ENCODE data around the gene RANBP10. TPM values are rescaled to one million over a fixed set of nuclear protein-coding genes. Genes with fewer than 3 reads are reported as not detected.

The RANBP10 gene
- total RNA-seq, 2 experiments from 2014 or later: 23.2 to 24.3 TPM

DNA sequence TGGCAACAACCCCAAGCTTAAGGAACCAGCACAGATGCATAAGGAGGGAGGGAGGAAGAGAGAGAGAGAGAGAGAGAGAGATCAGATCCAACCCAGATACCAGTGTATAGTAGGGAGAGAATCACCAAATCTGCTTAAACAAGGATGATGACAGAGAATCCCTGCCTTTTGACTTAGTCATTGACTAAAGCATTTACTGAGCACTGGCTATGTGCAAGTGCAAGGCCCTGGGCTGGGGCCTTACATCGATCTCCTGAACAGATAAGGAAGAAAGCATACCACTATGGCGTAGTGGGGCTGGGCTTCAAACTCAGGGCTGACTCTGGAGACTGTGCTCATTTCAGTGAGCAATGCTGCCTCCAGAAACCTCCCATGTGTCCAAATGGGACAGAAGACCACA is 16.2 kb upstream of the RANBP10 start:
- no peak for DNase-seq
- no peaks in the 10 kb centered on the region for H3K27me3 Mint-ChIP-seq
- H3K36me3 Mint-ChIP-seq (ENCODE audit: low read depth): no peaks in the 10 kb centered on the region
- POLR2A ChIA-PET: no interaction called here
- no peak overlapping the region for H3K27ac Mint-ChIP-seq
- H3K4me3 Mint-ChIP-seq: no peak overlapping the region
- CTCF ChIA-PET: no interaction called here
- H3K9me3 Mint-ChIP-seq: no peaks in the 10 kb centered on the region
- no peaks in the 10 kb centered on the region for H3K4me1 Mint-ChIP-seq

DNA sequence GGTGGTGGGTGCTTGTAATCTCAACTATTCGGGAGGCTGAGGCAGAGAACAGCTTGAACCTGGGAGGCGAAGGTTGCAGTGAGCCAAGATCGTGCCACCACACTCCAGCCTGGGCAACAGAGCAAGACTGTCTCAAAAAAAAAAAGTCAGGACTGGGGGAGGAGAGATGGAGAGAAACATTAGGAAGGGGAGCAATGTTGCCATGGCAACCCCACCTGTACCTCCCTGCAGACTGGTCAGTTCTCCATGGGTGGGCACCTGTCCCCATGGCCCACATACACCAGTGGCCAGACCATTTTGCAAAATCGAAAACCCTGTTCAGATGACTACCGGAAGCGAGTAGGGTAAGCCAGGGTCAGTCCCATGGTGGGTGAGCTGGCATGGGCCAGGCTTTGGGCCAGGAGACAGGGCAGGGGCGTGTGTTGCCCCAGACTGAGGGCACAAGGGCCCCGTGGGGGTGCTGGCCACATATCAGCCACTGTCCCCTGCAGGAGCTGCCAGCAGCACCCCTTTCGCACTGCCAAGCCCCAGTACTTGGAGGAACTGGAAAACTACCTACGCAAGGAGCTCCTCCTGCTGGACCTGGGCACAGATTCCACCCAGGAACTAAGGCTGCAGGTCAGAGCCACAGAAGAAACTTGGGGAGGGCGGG is 14.4 kb upstream of the RANBP10 start:
- CTCF ChIA-PET: interaction anchor here (0.7 to 2.0 kb wide), 2 partner anchors 13 to 35 kb away, joined by 3 to 13 read pairs; no protein-coding TSS in a partner anchor
- POLR2A ChIA-PET: no interaction called here
- peaks cover 6% of the 10 kb centered on the region for H3K4me1 Mint-ChIP-seq
- H3K4me3 Mint-ChIP-seq: no peak overlapping the region
- no peak overlapping the region for H3K27ac Mint-ChIP-seq
- H3K9me3 Mint-ChIP-seq: no peaks in the 10 kb centered on the region
- no peak for DNase-seq
- H3K27me3 Mint-ChIP-seq: no peaks in the 10 kb centered on the region
- H3K36me3 Mint-ChIP-seq (ENCODE audit: low read depth): no peaks in the 10 kb centered on the region

GRCh38 chr16:67814567-67814966 is 8.2 kb upstream of the RANBP10 start:
- Mint-ChIP-seq H3K36me3 (ENCODE audit: low read depth) (no peaks in the 10 kb centered on the region), H3K27me3 (peaks cover 4% of the 10 kb centered on the region), H3K27ac (no peak overlapping the region), H3K4me3 (no peak overlapping the region), H3K9me3 (no peaks in the 10 kb centered on the region), H3K4me1 (peaks cover 6% of the 10 kb centered on the region)
- ChIA-PET POLR2A (no interaction called here), CTCF (interaction anchor here (0.8 to 3.4 kb wide), 9 partner anchors 10 to 226 kb away, joined by 3 to 46 read pairs (median 6); no protein-coding TSS in a partner anchor)
- DNase-seq: no peak

GRCh38 chr16:67811899-67812298 is 5.5 kb upstream of the RANBP10 start:
- no peak for DNase-seq
- Mint-ChIP-seq H3K4me3 (no peak overlapping the region), H3K4me1 (peaks cover 12% of the 10 kb centered on the region), H3K27me3 (peaks cover 4% of the 10 kb centered on the region), H3K9me3 (no peaks in the 10 kb centered on the region), H3K36me3 (ENCODE audit: low read depth) (no peaks in the 10 kb centered on the region), H3K27ac (no peak overlapping the region)
- ChIA-PET CTCF (interaction anchor here (2.0 kb wide), 1 partner anchor 11 kb away, joined by 6 read pairs; no protein-coding TSS in a partner anchor), POLR2A (no interaction called here)

DNA sequence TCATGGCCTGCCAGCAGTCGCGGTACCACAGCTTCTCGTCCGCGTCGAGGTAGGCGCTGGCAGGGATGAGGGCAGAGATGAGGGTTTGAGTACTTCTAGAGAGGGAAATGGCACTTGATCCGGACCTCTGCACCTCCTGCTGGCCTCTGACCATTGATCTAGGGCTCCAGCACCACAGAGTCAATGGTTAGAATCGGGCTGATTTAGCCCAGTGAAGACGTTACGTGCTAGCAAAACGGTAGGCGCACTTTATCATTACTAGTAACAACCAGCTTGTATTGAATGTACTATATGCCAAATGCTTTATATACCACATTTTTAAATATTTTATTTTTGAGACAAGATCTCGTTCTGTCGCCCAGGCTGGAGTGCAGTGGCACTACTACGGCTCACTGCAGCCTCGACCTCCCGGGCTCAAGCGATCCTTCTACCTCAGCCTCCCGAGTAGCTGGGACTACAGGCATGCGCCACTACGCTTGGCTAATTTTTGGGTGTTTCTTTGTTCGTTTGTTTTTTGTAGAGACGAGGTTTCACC is 855 bp upstream of the RANBP10 start:
- POLR2A ChIA-PET: interaction anchor here (0.8 to 2.2 kb wide), 19 partner anchors 9 to 504 kb away, joined by 3 to 15 read pairs (median 4); partner anchors contain the start of genes ATP6V0D1, CENPT, GFOD2 and NFATC3
- H3K27me3 Mint-ChIP-seq: peaks cover 4% of the 10 kb centered on the region
- CTCF ChIA-PET: interaction anchor here (0.7 to 2.7 kb wide), 22 partner anchors 9 to 326 kb away, joined by 3 to 75 read pairs (median 4); partner anchors contain the start of genes ACD, ATP6V0D1, GFOD2 and PSMB10
- no peak for DNase-seq
- peak overlapping the region; percentile 90 for H3K4me3 Mint-ChIP-seq
- peaks cover 34% of the 10 kb centered on the region for H3K4me1 Mint-ChIP-seq
- H3K9me3 Mint-ChIP-seq: no peaks in the 10 kb centered on the region
- H3K36me3 Mint-ChIP-seq (ENCODE audit: low read depth): peaks cover 29% of the 10 kb centered on the region
- H3K27ac Mint-ChIP-seq: peak overlapping the region; percentile 86

DNA sequence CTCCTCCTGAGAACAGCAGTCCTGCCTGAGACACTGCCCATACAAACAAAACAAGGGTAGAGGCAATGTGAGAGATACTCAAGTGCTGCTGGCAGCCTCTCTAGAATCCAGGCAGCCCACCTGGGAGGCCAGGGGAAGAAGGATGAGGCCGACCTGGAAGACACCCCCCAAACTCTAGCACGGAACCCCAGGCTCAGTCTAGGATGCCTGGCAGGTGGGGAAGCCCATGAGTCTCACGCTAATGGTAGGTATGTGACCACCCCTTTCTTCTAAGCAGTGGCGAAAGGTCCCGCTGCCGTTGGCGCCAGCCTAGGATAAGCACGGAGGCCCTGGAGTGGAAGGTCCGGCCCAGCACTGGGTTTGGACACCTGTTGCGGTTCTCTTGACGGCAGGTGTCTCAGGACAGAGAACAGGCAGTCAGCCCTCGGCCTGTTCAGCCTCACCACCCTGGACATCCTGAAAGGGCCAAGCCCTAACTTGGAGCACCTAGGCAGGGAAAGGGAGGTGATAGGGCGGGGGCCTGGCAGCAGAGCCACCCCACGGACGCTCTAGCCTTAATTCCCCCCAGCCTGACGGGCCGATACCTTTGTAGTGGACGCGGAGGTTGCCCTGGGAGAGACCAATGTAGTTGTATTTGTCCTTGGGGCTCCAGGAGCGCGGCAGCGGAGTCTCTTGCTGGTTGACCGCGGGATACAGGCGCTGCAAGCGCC is 487 bp downstream of the RANBP10 start:
- Mint-ChIP-seq H3K36me3 (ENCODE audit: low read depth) (peaks cover 42% of the 10 kb centered on the region), H3K9me3 (no peaks in the 10 kb centered on the region), H3K27me3 (no peaks in the 10 kb centered on the region), H3K4me1 (peaks cover 48% of the 10 kb centered on the region), H3K27ac (peak overlapping the region; percentile 77), H3K4me3 (peak overlapping the region; percentile 90)
- CTCF ChIA-PET: interaction anchor here (0.5 to 2.7 kb wide), 22 partner anchors 9 to 285 kb away, joined by 3 to 75 read pairs (median 4); partner anchors contain the start of genes ACD, GFOD2 and PSMB10
- POLR2A ChIA-PET: interaction anchor here (1.0 to 2.2 kb wide), 13 partner anchors 10 to 505 kb away, joined by 3 to 15 read pairs (median 5); partner anchors contain the start of genes CENPT, GFOD2, NFATC3 and NUTF2
- DNase-seq: peak; percentile 26

- H3K9me3 Mint-ChIP-seq: no peaks in the 10 kb centered on the region
- CTCF ChIA-PET: interaction anchor here (1.1 to 5.7 kb wide), 2 partner anchors 11 to 133 kb away, joined by 3 to 46 read pairs; no protein-coding TSS in a partner anchor
- POLR2A ChIA-PET: no interaction called here
- peaks cover 56% of the 10 kb centered on the region for H3K4me1 Mint-ChIP-seq
- peak overlapping the region; percentile 90 for H3K4me3 Mint-ChIP-seq
- H3K36me3 Mint-ChIP-seq (ENCODE audit: low read depth): peaks cover 49% of the 10 kb centered on the region
- H3K27ac Mint-ChIP-seq: peak overlapping the region; percentile 77
- no peaks in the 10 kb centered on the region for H3K27me3 Mint-ChIP-seq
- no peak for DNase-seq
Measured at GRCh38 chr16:67804853-67805542, 1.4 kb downstream of the RANBP10 start.

DNA sequence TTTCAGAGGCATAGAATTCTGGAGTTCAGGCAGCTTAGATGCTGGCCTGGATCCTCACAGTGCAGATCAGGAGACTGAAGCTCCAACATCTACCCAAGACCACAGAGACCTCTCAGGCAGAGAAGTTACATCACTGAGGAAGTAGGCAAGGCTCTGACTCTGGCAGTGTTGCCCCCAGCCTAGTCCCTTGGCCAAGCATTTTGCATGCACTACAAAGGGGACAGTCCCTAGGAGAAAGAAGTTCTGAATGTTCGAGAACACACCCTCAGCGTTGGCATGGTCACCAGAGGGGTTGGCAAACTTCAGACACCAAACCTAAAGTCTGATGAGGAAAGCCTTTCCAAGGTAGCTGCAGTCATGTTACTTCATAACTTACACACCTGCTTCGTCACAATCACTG is 2.5 kb downstream of the RANBP10 start:
- POLR2A ChIA-PET: no interaction called here
- peak overlapping the region; percentile 4 for H3K4me3 Mint-ChIP-seq
- H3K36me3 Mint-ChIP-seq (ENCODE audit: low read depth): peaks cover 53% of the 10 kb centered on the region
- no peak for DNase-seq
- peak overlapping the region; percentile 67 for H3K27ac Mint-ChIP-seq
- H3K4me1 Mint-ChIP-seq: peaks cover 60% of the 10 kb centered on the region
- H3K27me3 Mint-ChIP-seq: no peaks in the 10 kb centered on the region
- no peaks in the 10 kb centered on the region for H3K9me3 Mint-ChIP-seq
- CTCF ChIA-PET: interaction anchor here (0.7 to 5.7 kb wide), 3 partner anchors 12 to 1817 kb away, joined by 3 to 46 read pairs (median 4); no protein-coding TSS in a partner anchor

DNA sequence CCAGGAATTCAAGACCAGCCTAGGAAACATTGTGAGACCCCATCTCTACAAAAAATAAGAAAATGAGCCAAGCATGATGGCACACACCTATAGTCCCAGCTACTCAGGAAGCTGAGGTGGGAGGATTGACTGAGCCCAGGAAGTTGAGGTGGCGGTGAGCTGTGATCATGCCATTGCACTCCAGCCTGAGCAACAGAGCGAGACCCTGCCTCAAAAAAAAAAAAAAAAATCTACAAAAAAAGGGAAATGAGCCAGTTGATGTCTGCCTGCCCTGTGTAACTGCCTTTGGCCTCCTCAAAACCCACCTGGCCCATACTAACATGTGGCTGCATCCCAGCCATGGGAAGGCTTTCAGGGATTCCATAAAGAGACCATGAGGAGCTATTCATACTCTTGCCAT is 4.5 kb downstream of the RANBP10 start:
- no peaks in the 10 kb centered on the region for H3K9me3 Mint-ChIP-seq
- peaks cover 56% of the 10 kb centered on the region for H3K4me1 Mint-ChIP-seq
- peaks cover 62% of the 10 kb centered on the region for H3K36me3 Mint-ChIP-seq (ENCODE audit: low read depth)
- peak; percentile 65 for DNase-seq
- peak overlapping the region; percentile 13 for H3K4me3 Mint-ChIP-seq
- peak overlapping the region; percentile 79 for H3K27ac Mint-ChIP-seq
- ChIA-PET CTCF (interaction anchor here (0.8 to 5.7 kb wide), 4 partner anchors 11 to 280 kb away, joined by 3 to 46 read pairs (median 6); partner anchors contain the start of gene ACD), POLR2A (interaction anchor here (0.7 to 3.0 kb wide), 8 partner anchors 15 to 375 kb away, joined by 3 to 17 read pairs (median 4); partner anchors contain the start of genes CENPT, CTCF and GFOD2)
- H3K27me3 Mint-ChIP-seq: no peaks in the 10 kb centered on the region

DNA sequence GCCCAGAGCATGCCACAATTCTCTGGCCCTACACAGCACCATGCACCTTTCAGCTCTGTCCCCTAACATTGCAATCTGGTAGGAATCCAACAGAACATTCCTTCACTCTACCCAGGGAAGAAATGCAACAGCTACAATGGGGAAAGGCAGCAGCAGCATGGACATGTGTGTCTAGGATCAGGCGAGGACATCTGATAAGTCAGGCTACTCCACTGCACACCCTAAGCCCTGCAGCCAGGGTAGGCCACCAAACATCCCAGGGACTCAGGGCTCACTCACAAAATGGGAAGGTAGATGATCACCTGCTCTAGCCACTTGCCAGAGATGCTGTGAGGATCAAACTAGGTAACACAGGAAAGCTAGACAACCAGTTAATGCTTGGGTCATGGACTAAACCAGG is 5.1 kb downstream of the RANBP10 start:
- no peaks in the 10 kb centered on the region for H3K9me3 Mint-ChIP-seq
- peaks cover 56% of the 10 kb centered on the region for H3K4me1 Mint-ChIP-seq

DNA sequence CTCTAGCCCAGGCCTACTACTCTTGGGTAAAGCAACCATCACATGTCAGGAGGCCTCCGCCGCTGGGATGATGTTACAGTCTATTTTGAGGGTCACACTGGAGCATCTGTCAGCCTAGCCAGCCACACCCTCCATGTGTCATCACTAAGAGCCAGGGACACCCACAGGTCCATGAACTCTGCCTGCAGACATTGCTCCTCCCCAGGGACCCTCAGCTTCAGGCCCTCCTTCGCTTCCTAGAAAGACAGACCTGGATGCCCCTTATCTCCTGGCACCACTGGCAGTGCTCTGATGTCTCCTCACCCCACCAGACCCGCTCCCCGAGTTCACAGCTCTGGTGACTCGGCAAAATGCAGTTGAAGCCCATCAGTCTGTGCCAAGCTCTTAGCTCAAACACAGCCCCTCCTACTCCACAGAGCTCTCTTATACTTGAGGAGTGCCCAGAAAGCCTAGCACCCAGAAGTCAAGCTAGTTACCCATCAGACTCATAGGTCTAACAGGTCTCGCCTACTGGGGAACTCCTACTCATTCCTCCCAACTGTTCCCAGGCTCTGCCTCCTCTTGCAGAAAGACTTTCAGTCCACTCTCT is 5.9 kb downstream of the RANBP10 start:
- Mint-ChIP-seq H3K9me3 (no peaks in the 10 kb centered on the region), H3K27ac (peak overlapping the region; percentile 79), H3K27me3 (no peaks in the 10 kb centered on the region), H3K4me3 (no peak overlapping the region), H3K36me3 (ENCODE audit: low read depth) (peaks cover 67% of the 10 kb centered on the region), H3K4me1 (peaks cover 55% of the 10 kb centered on the region)
- ChIA-PET CTCF (interaction anchor here (0.7 to 5.7 kb wide), 4 partner anchors 12 to 279 kb away, joined by 4 to 46 read pairs (median 6); no protein-coding TSS in a partner anchor), POLR2A (interaction anchor here (1.0 to 3.0 kb wide), 3 partner anchors 9 to 81 kb away, joined by 3 to 17 read pairs (median 10); partner anchors contain the start of gene GFOD2)
- no peak for DNase-seq

More for the DNA sequence above, 5.1 kb downstream of the RANBP10 start:
- H3K4me3 Mint-ChIP-seq: peak overlapping the region; percentile 13
- H3K36me3 Mint-ChIP-seq (ENCODE audit: low read depth): peaks cover 68% of the 10 kb centered on the region
- peak overlapping the region; percentile 79 for H3K27ac Mint-ChIP-seq
- no peak for DNase-seq
- no peaks in the 10 kb centered on the region for H3K27me3 Mint-ChIP-seq
- ChIA-PET POLR2A (interaction anchor here (1.0 to 3.0 kb wide), 6 partner anchors 10 to 116 kb away, joined by 3 to 17 read pairs (median 4); partner anchors contain the start of genes CENPT and GFOD2), CTCF (interaction anchor here (0.7 to 5.7 kb wide), 5 partner anchors 11 to 280 kb away, joined by 3 to 46 read pairs (median 6); partner anchors contain the start of gene ACD)
